SKM-1 (cell line): Measurements from ENCODE around the gene PAK5.
A peak's percentile ranks its signal among the peaks of the same experiment; 100 is the strongest.

Experiments used
- DNase-seq: peaks from one replicate; lab custom pipeline; 2025; ENCODE audit not compliant: unreplicated experiment; lab: John Stamatoyannopoulos, UW

The PAK5 gene

GRCh38 chr20:9626357-9626756 lies 212.5 kb downstream of the PAK5 start:
- DNase-seq = no peak

DNA sequence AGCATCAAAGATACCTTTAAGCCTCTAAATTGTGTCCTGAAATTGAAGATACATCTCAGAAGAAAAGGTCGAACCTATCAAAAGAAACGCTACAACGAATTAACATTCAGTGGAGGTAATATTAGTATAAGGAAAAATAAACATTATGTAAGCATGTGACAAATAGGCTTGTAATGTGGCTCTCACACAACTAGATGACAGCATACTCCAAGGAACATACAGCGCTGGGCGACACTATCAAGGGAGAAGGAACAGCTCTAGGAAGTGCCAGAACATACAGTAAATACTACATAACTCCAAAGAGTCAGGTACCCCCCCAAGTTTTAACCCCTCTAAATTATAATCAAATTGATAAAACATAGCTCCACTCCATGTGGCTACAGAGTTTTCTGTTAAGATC lies 220.9 kb downstream of the PAK5 start:
- no peak for DNase-seq

DNA sequence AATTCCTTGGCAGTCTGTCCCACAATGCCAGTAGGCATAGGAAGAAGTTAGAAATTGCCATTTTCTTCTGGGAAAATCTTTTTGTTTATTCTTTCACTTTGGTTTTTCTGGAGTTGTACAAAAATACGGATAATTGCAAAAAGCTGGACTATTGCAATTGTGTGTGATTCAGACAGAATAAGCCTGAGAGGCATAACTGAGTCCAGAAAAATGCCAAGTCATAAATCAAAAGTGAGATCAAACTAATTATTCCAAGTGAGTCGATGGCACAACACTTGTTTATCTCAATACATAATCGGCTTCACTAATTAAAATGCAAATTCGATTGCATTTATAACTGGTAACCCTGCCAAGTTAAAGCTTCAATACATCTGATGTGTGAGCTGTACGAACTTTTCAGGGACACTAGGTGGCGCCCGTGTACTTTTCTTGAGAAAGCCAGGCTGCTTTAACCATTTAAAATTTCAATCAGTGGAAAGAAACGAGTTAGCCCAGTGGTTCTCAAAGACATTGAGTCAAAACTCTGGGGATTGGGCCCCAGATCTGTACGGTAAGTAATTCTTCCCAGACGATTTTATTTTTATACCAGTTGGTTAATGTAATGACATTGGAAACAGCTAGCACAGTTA lies 221.9 kb downstream of the PAK5 start:
- peak; percentile 18 for DNase-seq

GRCh38 chr20:9616455-9616805 lies 222.4 kb downstream of the PAK5 start:
- DNase-seq = no peak

DNA sequence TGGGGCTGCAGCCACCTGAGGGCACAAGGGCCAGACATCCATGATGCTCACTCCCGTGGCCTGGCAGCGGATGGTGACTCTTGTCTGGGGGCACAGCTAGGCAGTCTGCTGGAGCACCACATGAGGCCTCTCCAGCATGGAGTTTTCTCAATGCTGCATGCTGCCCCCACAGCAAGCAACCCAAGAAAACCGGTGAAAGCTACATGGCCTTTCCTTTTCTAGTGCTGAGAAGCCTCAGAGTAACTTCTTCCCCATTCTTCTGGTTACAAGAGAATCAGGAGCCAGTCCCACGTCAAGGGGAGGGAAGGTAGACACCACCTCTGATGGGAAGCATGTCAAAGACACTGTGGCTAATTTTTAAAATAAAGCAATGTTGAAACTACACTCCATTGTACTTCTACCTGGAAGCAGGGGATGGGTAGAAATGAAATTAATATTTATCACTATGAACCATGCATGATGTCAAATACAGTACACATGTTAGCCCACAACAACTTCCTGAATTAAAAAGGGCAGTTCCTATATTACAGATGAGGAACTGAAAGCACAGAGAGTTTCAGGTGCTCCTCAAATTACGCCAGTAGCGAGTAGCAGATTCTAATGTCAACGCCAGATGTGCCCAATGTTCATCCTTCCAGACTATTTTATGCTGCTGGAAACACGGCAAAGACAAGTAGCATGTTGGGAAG lies 223.0 kb downstream of the PAK5 start:
- no peak for DNase-seq

GRCh38 chr20:9615118-9615517 lies 223.8 kb downstream of the PAK5 start:
- no peak for DNase-seq

GRCh38 chr20:9613871-9614270 lies 225.0 kb downstream of the PAK5 start:
- no peak for DNase-seq

- DNase-seq = no peak
Measured at GRCh38 chr20:9611921-9612320, 227.0 kb downstream of the PAK5 start.

DNA sequence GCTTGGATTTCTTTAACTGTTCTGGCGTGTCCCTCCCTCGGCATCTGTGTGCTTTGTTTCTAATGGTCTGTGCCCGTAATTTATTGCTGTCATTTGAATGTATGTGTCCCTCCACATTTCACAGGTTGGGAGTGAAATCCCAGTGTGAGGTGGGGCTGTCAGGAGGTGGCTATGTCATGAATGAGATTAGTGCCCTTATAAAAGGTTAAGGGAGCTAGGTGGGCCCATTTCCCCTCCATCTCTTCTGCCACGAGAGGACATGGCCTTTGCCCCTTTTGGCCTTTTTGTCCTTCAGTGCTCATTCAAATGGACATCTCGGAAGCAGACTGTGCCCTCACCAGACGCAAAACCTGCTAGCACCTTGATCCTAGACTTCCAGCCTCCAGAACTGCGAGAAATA lies 228.2 kb downstream of the PAK5 start:
- DNase-seq = no peak

DNA sequence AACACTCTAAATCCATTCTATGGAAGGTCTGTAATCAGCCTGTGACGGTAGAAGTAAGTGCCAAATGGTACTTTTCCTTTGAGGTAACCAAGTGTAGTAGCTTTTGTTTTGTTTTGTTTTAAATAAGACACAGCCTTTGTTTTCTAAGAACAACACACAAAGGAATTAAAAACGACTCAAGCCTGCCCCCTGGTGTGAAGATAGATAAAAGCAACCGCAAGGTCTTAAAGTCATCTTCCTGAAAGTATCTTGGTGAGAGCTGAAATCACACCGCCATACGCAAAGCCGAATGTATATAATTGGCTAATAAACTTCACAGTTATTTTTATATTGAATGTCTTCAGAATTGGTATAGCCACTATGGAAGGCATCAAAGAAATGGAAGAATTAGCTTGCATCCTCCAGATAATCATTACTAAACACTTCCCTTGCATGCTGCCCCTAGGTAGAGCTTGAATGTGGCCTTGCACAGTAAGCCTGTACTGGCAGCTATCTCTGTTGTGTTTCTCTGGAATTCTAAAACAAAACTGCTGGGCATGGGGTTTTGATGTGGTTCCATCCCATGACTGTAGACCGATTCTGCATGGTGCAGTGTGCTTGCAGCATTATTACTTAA lies 228.9 kb downstream of the PAK5 start:
- no peak for DNase-seq

DNA sequence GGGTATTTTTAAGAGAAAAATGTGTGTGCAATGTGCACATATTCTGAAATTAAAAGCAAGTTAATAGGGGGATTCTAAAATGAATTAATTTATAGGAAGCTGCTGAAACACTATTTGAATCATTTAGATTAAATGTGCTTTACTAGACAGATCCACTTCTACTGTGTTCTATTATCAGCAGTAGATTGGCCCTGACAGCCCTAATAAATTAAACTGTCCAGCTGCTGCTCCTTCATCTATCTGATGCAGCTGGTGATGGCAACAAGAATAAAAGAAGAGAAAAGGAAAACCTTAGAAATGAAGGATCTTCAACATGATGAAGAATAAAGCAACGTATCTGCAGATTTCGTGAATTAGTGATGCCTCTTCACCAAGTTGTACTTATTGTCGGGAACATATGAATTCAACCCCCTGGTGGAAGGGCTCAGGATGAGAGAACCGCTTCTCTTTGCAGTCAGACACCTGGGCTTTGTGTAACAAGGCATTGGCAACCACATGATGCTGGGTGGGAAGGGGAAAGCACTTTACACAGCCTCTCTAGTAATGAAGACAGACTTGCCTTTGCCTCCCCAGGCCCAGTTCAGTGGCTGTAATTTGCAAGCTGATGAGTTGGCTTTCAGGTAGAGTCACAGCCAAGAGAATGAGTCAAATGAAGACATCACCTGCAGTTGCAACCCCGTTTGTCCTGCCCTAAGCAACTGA lies 230.1 kb downstream of the PAK5 start:
- no peak for DNase-seq

GRCh38 chr20:9602847-9603183 lies 236.1 kb downstream of the PAK5 start:
- DNase-seq = no peak

DNA sequence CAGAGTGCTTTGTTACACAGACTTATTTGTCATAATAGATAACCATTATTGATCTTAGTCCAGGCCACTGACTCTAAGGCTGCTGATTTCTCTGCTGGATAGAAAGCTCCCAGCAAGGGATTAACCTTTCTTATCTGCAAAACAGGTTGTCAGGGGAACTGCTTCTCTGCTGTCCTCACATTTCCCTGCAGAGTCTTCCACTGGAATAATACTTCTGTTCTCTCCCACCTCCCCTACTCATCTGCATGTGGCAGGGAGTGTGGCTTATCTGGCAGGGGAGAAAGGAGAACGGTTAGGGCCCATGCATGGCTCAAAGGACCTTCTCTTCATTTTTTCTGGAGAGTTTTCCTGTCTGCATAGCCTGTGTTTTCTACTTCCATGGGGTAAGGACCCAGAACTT lies 238.3 kb downstream of the PAK5 start:
- no peak for DNase-seq

DNA sequence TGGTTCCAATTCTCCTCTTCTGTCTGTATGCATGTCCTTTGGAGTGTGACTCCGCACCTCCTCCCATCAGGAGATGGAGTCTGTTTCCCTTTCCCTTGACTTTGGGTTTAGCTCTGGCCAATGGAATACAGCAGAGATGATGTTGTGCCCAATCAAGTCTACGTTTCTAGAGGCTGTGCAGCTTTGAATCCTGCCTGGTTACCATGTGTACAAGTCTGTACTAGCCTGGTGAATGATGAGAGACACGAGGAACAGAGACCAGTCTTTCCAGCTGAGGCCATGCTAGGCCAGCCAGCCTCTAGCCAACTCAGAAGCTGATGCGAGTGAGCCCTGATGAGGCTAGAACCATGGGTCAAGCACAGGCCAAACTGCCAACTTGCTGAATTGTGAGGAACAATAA lies 241.3 kb downstream of the PAK5 start:
- DNase-seq = no peak

GRCh38 chr20:9595763-9596162 lies 243.1 kb downstream of the PAK5 start:
- DNase-seq = no peak

GRCh38 chr20:9594284-9594875 lies 244.5 kb downstream of the PAK5 start:
- DNase-seq = no peak

GRCh38 chr20:9592419-9592818 lies 246.5 kb downstream of the PAK5 start:
- DNase-seq = no peak

DNA sequence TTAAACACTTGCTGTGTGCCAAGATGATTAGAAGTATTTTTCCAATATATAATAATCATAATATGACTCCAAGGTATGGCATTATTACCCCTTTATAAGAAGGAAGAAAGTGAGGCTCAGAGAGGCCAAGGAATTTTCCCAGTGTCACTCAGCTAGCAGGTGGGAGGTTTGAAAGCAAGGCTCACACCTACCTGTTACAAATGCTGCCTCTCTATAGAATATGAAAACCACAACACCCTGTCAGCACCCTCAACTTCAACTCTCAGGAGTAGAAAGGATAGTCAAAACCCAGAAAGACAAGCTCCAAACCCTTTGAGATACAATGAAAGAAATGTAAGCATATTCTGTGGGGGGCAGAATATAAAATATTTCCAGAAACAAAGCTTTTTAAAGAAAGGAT lies 247.8 kb downstream of the PAK5 start:
- DNase-seq = no peak

DNA sequence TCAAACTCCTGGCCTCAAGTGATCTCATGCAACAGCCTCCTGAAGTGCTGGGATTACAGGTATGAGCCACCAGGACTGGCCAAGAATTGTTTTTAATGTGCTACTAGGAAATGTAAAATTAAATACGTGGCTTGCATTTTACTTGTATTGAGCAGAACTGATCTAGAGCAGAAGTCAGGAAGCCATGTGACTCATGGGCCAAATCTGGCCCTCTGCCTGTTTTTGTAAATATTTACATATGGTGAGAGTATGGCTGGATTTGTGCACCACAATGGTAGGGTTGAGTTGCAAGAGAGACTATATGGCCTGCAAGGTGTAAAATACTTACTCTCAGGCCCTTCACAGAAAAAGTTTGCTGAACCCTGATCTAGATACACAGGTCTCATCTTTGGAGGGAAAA lies 248.7 kb downstream of the PAK5 start:
- no peak for DNase-seq

GRCh38 chr20:9588706-9589105 lies 250.2 kb downstream of the PAK5 start:
- DNase-seq = no peak

GRCh38 chr20:9583151-9583550 lies 255.7 kb downstream of the PAK5 start:
- no peak for DNase-seq

GRCh38 chr20:9582137-9582536 lies 256.7 kb downstream of the PAK5 start:
- no peak for DNase-seq
